Brain microvascular endothelial cell (primary cell): Measurements from ENCODE around the gene MED12L.
A peak's percentile ranks its signal among the peaks of the same experiment; 100 is the strongest.

Experiments
- DNase-seq: peaks from one replicate; pipeline ENCODE4 v3.0.0-alpha.2; 2020
- H3K27ac ChIP-seq: fragments of 250-450 bp; sonication (Bioruptor Pico); 2 replicates; pipeline ENCODE4 v1.5.1; 2020; ENCODE audit warnings: mild to moderate bottlenecking, moderate library complexity
- H3K27me3 ChIP-seq: fragments of 250-450 bp; sonication (Bioruptor Pico); replicated peaks from 2 replicates; pipeline ENCODE4 v1.5.1; 2020; ENCODE audit warnings: mild to moderate bottlenecking
- H3K36me3 ChIP-seq: fragments of 250-450 bp; sonication (Bioruptor Pico); replicated peaks from 2 replicates; pipeline ENCODE4 v1.5.1; 2020; ENCODE audit warnings: mild to moderate bottlenecking
- H3K4me3 ChIP-seq: 2 replicates; pipeline ENCODE4 v1.5.1; 2011; ENCODE audit warnings: low read depth, mild to moderate bottlenecking, control low read depth, low read length, moderate library complexity
- in situ Hi-C: cut with HindIII; loops from 2 replicates; pipeline ENCODE4 v1.10.0; 2017; ENCODE audit warnings: low sequenced_read_pairs, low pct_ligation_motif_present
- TF ChIP-seq, protein P1 (sequence below): IDR thresholded peaks from 2 replicates; pipeline ENCODE4 v1.5.1; 2011; ENCODE audit warnings: low read depth, mild to moderate bottlenecking, moderate library complexity, low read length, control low read depth, inconsistent platforms; ENCODE audit errors: missing control alignments

MED12L gene

GRCh38 chr3:151468284-151468917, 382.9 kb downstream of the MED12L start:
- in situ Hi-C loops = no loop called here
- Histone ChIP-seq H3K27ac (no peak overlapping the region), H3K4me3 (no peak overlapping the region), H3K36me3 (no peaks in the 10 kb centered on the region), H3K27me3 (no peaks in the 10 kb centered on the region)
- DNase-seq = peak; percentile 69
- TF ChIP-seq, protein P1, sequence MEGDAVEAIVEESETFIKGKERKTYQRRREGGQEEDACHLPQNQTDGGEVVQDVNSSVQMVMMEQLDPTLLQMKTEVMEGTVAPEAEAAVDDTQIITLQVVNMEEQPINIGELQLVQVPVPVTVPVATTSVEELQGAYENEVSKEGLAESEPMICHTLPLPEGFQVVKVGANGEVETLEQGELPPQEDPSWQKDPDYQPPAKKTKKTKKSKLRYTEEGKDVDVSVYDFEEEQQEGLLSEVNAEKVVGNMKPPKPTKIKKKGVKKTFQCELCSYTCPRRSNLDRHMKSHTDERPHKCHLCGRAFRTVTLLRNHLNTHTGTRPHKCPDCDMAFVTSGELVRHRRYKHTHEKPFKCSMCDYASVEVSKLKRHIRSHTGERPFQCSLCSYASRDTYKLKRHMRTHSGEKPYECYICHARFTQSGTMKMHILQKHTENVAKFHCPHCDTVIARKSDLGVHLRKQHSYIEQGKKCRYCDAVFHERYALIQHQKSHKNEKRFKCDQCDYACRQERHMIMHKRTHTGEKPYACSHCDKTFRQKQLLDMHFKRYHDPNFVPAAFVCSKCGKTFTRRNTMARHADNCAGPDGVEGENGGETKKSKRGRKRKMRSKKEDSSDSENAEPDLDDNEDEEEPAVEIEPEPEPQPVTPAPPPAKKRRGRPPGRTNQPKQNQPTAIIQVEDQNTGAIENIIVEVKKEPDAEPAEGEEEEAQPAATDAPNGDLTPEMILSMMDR = peak; percentile 96

DNA sequence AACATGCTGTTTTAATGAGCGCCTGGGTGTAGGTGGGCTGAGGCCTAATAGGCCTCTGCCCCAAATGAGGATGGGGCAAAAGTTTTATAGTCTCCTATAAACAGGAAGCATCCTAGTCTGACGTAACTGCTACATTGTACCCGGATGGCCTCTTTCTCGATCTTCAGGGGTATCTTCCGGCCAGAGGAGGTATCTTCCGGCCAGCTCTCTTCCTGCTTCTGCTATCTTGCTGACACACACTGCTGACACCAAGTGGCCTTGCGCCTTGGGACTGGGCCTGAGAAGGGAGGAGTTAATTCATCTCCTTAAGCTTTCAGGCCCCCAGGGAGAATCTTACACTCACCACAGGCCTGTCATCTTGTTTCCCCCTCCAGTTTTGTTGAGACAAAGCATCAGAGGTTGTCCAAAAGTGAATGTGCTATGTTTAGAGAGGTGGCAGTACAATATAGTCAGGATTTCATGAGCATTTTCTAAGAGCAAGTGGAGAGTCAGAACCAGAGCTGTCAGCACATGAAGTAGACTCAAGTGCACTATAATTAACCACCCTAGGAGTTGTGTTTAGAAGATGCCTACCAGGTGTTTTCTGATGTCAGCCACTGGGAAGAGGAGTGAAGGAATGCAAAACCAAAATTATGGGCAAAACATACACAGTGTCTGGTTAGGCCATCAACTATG, 391.0 kb downstream of the MED12L start:
- in situ Hi-C loops = no loop called here
- H3K4me3 ChIP-seq = no peak overlapping the region
- H3K36me3 ChIP-seq = no peaks in the 10 kb centered on the region
- H3K27me3 ChIP-seq = no peaks in the 10 kb centered on the region
- no peak for DNase-seq
- TF ChIP-seq, protein P1 = no peak
- H3K27ac ChIP-seq = no peak overlapping the region

- Histone ChIP-seq H3K36me3 (no peaks in the 10 kb centered on the region), H3K27me3 (no peaks in the 10 kb centered on the region), H3K27ac (no peak overlapping the region), H3K4me3 (no peak overlapping the region)
- DNase-seq = no peak
- in situ Hi-C loops = no loop called here
- TF ChIP-seq, protein P1 = no peak
Observed at GRCh38 chr3:151477591-151478334, 392.3 kb downstream of the MED12L start.

- TF ChIP-seq, protein P1 = no peak
- no peaks in the 10 kb centered on the region for H3K27me3 ChIP-seq
- in situ Hi-C loops = no loop called here
- no peak overlapping the region for H3K27ac ChIP-seq
- no peak overlapping the region for H3K4me3 ChIP-seq
- no peaks in the 10 kb centered on the region for H3K36me3 ChIP-seq
- no peak for DNase-seq
Observed at GRCh38 chr3:151478335-151478697, 392.9 kb downstream of the MED12L start.

DNA sequence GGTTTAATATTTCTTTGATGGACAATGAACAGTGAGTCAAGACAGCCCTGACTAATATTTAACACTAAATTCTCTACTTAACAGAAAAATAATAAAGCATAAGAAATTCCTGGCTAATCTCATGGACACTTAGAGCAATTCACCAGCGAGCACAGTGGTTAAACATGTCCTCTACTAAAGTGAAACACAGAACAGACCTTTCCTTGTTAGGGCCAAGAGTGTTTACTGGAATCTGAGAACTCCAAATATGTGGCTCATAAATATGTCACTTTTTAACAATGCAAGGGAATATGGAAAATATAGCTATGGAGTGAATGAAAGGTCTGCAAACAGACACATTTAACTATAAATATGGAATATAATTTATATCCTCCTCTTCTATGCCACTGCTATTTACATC, 394.0 kb downstream of the MED12L start:
- no peak for DNase-seq
- H3K36me3 ChIP-seq = no peaks in the 10 kb centered on the region
- in situ Hi-C loops = no loop called here
- TF ChIP-seq, protein P1 = no peak
- no peak overlapping the region for H3K4me3 ChIP-seq
- no peak overlapping the region for H3K27ac ChIP-seq
- no peaks in the 10 kb centered on the region for H3K27me3 ChIP-seq
